Measurements from ENCODE around the gene FTH1. TPM values are rescaled to one million over a fixed set of nuclear protein-coding genes. Genes with fewer than 3 reads are reported as not detected.

FTH1 gene
- total and polyA plus RNA-seq, 2 of the 13 experiments (the other 11 are each of a cell fraction or from before 2014, with no cell fraction given) = 607 to 760 TPM

DNA sequence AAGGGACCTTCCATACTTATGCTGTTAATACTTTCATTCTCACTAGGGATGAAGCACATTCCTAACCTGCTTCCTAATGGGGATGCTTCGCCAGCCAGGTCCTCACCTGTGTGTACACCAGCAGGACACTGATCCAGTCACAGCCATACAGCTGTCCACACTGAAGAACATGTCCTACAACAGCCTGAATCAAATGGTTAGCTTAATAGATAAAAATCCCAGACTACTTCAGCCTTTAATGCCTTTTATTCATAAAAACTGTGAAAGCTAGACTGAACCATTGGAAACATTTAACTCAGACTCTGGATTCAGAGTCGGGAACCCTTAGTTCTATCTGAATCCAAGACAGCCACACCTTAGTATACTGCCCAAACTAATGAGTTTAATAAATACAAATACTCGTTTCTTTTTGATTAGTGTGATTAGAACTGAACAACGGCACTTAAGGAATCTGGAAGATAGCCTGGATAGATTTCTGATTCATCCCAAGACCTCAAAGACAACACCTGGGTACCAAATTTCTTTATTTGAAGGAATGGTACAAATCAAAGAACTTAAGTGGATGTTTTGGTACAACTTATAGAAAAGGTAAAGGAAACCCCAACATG is 3.3 kb downstream of the FTH1 start:
- in situ Hi-C loops (cut with HindIII; ENCODE audit: extremely low pct_ligation_motif_present, low pct_unique_long_range_greater_than_20kb) = no loop called here
- H3K36me3 ChIP-seq (replicated peaks in 1 of 2; ENCODE audit: control insufficient read depth in 1 of 2, insufficient read depth in 2 of 2, low read length in 2 of 2) = peaks cover 5 to 23% of the 10 kb centered on the region in 2 experiments; a peak in 4 of 5 replicates
- peaks cover 41% of the 10 kb centered on the region for H4K20me1 ChIP-seq (ENCODE audit: insufficient read depth, low read length)
- peaks cover 37% of the 10 kb centered on the region for H3K79me2 ChIP-seq (ENCODE audit: insufficient read depth, low read length)
- H2AFZ ChIP-seq (ENCODE audit: low read length) = no peak overlapping the region
- BruUV-seq (replicated peaks) = no TSS peak
- ChIA-PET CTCF (ENCODE audit: low intra/inter-chr PET ratio, low total read pairs) (no interaction called here), POLR2A (interaction anchor here (0.7 to 9.7 kb wide), 13 partner anchors 9 to 160 kb away, joined by 3 to 323 read pairs (median 7); partner anchors contain the start of gene BEST1)
- DNase-seq (ENCODE audit: low spot score) (no peak), ATAC-seq (no peak), FAIRE-seq (no peak)
- peak overlapping the region; percentile 92 for H3K4me2 ChIP-seq (ENCODE audit: low read depth, low read length)
- H3K27me3 ChIP-seq (ENCODE audit: control insufficient read depth in 1 of 2, insufficient read depth in 2 of 2, low read length in 2 of 2) = no peaks in the 10 kb centered on the region; a peak in 1 of 5 replicates
- intact Hi-C loops (cut with micrococcal nuclease; ENCODE audit: unreplicated experiment) = no loop called here
- H3K9ac ChIP-seq (ENCODE audit: insufficient read depth, low read depth, low read length) = no peak overlapping the region
- peaks cover 62% of the 10 kb centered on the region for H3K4me1 ChIP-seq (ENCODE audit: insufficient read depth, low read length)
- no peaks in the 10 kb centered on the region for H3K9me3 ChIP-seq (ENCODE audit: low read length)
- H3K27ac ChIP-seq (ENCODE audit: extremely low read length, insufficient read depth, low read length) = no peak overlapping the region
- 81% methylated on average over 4 of the region's 4 CpGs for WGBS (ENCODE audit: low lambda C conversion rate)
- no peak overlapping the region for H3K4me3 ChIP-seq (replicated peaks in 1 of 3; ENCODE audit: insufficient read depth in 1 of 3, low read depth in 2 of 3, low read length in 3 of 3)
- TF ChIP-seq, protein P1, sequence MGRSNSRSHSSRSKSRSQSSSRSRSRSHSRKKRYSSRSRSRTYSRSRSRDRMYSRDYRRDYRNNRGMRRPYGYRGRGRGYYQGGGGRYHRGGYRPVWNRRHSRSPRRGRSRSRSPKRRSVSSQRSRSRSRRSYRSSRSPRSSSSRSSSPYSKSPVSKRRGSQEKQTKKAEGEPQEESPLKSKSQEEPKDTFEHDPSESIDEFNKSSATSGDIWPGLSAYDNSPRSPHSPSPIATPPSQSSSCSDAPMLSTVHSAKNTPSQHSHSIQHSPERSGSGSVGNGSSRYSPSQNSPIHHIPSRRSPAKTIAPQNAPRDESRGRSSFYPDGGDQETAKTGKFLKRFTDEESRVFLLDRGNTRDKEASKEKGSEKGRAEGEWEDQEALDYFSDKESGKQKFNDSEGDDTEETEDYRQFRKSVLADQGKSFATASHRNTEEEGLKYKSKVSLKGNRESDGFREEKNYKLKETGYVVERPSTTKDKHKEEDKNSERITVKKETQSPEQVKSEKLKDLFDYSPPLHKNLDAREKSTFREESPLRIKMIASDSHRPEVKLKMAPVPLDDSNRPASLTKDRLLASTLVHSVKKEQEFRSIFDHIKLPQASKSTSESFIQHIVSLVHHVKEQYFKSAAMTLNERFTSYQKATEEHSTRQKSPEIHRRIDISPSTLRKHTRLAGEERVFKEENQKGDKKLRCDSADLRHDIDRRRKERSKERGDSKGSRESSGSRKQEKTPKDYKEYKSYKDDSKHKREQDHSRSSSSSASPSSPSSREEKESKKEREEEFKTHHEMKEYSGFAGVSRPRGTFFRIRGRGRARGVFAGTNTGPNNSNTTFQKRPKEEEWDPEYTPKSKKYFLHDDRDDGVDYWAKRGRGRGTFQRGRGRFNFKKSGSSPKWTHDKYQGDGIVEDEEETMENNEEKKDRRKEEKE (IDR thresholded peaks at IDR 0.05) = no peak
- TF ChIP-seq RBFOX2 (IDR thresholded peaks at IDR 0.05; ENCODE audit: low read depth, low read length) (peak; percentile 71), SOX13 (IDR thresholded peaks at IDR 0.05) (0 out of 2 replicates have a peak, but pooled peaks have one; percentile 2), SOX13 (CRISPR knock-in tag; conservative IDR thresholded peaks at IDR 0.05 in 1 of 2, IDR thresholded peaks at IDR 0.05 in 1 of 2) (no peak; a peak in 1 of 4 replicates), RBM22 (optimal IDR thresholded peaks at IDR 0.05; ENCODE audit: low read length) (peak; percentile 90), ZNF12 (CRISPR knock-in tag; IDR thresholded peaks at IDR 0.05) (0 out of 2 replicates have a peak, but pooled peaks have one; percentile 27), RAD21 (CRISPR knock-in tag; IDR thresholded peaks at IDR 0.05) (peak; percentile 32; the same call in 1 of the 2 replicates)
- TF ChIP-seq, protein P2, sequence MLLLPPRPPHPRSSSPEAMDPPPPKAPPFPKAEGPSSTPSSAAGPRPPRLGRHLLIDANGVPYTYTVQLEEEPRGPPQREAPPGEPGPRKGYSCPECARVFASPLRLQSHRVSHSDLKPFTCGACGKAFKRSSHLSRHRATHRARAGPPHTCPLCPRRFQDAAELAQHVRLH (CRISPR knock-in tag; IDR thresholded peaks at IDR 0.05; ENCODE audit: borderline replicate concordance, low read depth) = 0 out of 2 replicates have a peak, but pooled peaks have one; percentile 25
- TF ChIP-seq, protein P3, sequence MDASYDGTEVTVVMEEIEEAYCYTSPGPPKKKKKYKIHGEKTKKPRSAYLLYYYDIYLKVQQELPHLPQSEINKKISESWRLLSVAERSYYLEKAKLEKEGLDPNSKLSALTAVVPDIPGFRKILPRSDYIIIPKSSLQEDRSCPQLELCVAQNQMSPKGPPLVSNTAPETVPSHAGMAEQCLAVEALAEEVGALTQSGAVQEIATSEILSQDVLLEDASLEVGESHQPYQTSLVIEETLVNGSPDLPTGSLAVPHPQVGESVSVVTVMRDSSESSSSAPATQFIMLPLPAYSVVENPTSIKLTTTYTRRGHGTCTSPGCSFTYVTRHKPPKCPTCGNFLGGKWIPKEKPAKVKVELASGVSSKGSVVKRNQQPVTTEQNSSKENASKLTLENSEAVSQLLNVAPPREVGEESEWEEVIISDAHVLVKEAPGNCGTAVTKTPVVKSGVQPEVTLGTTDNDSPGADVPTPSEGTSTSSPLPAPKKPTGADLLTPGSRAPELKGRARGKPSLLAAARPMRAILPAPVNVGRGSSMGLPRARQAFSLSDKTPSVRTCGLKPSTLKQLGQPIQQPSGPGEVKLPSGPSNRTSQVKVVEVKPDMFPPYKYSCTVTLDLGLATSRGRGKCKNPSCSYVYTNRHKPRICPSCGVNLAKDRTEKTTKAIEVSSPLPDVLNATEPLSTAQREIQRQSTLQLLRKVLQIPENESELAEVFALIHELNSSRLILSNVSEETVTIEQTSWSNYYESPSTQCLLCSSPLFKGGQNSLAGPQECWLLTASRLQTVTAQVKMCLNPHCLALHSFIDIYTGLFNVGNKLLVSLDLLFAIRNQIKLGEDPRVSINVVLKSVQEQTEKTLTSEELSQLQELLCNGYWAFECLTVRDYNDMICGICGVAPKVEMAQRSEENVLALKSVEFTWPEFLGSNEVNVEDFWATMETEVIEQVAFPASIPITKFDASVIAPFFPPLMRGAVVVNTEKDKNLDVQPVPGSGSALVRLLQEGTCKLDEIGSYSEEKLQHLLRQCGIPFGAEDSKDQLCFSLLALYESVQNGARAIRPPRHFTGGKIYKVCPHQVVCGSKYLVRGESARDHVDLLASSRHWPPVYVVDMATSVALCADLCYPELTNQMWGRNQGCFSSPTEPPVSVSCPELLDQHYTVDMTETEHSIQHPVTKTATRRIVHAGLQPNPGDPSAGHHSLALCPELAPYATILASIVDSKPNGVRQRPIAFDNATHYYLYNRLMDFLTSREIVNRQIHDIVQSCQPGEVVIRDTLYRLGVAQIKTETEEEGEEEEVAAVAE (CRISPR knock-in tag; IDR thresholded peaks at IDR 0.05; ENCODE audit: borderline replicate concordance) = 0 out of 2 replicates have a peak, but pooled peaks have one; percentile 6
- TF ChIP-seq, protein P4, sequence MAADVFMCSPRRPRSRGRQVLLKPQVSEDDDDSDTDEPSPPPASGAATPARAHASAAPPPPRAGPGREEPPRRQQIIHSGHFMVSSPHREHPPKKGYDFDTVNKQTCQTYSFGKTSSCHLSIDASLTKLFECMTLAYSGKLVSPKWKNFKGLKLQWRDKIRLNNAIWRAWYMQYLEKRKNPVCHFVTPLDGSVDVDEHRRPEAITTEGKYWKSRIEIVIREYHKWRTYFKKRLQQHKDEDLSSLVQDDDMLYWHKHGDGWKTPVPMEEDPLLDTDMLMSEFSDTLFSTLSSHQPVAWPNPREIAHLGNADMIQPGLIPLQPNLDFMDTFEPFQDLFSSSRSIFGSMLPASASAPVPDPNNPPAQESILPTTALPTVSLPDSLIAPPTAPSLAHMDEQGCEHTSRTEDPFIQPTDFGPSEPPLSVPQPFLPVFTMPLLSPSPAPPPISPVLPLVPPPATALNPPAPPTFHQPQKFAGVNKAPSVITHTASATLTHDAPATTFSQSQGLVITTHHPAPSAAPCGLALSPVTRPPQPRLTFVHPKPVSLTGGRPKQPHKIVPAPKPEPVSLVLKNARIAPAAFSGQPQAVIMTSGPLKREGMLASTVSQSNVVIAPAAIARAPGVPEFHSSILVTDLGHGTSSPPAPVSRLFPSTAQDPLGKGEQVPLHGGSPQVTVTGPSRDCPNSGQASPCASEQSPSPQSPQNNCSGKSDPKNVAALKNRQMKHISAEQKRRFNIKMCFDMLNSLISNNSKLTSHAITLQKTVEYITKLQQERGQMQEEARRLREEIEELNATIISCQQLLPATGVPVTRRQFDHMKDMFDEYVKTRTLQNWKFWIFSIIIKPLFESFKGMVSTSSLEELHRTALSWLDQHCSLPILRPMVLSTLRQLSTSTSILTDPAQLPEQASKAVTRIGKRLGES (CRISPR knock-in tag; IDR thresholded peaks at IDR 0.05; ENCODE audit: borderline replicate concordance) = no peak

All from HepG2 (cell line).